IMR-90 (cell line): Measurements from ENCODE around the gene COL5A3. TPM values are rescaled to one million over a fixed set of nuclear protein-coding genes. Genes with fewer than 3 reads are reported as not detected.

Experiments
- ATAC-seq: fragments of 200-7000 bp; cut with Tn5 transposase; 2 replicates; pipeline ENCODE4 v1.9.1; 2020; ENCODE audit warnings: low read depth, mild to moderate bottlenecking, moderate library complexity
- BruUV-seq: library from RNA; stranded (reverse); fragments of 400-500 nt; replicated peaks from 2 replicates; lab custom pipeline; 2021; lab: Mats Ljungman, UMichigan
- CTCF ChIA-PET: fragments of 300-600 bp; formaldehyde crosslinking; extraction: SDS; loops from one replicate; lab custom pipeline; 2021; ENCODE audit warnings: antibody characterized with exemption; lab: Yijun Ruan, JAX
- POLR2A ChIA-PET: fragments of 300-600 bp; sonication (Branson Sonifier 250); formaldehyde crosslinking; loops from one replicate; lab custom pipeline; 2022; ENCODE audit warnings: antibody characterized with exemption; ENCODE audit not compliant: unreplicated experiment; lab: Charles Lee
- DNase-seq: peaks from one replicate; pipeline ENCODE4 v3.0.0; 2013
- H2AFZ ChIP-seq: replicated peaks from 2 replicates; pipeline ENCODE3; 2013; ENCODE audit warnings: low read length, mild to moderate bottlenecking; ENCODE audit not compliant: poor library complexity
- H2AK5ac ChIP-seq: 2 replicates; pipeline ENCODE4 v1.6.1; 2013; ENCODE audit warnings: low read depth, low read length, inconsistent platforms
- H2AK9ac ChIP-seq: replicated peaks from 2 replicates; pipeline ENCODE3; 2013; ENCODE audit warnings: mild to moderate bottlenecking, low read depth, low read length, moderate library complexity; ENCODE audit not compliant: poor library complexity
- H2BK120ac ChIP-seq: 2 replicates; pipeline ENCODE4 v1.6.1; 2013; ENCODE audit warnings: low read depth, low read length, inconsistent platforms
- H2BK15ac ChIP-seq: 3 replicates; pipeline ENCODE4 v1.6.1; 2013; ENCODE audit warnings: low read depth, low read length, inconsistent platforms
- H2BK20ac ChIP-seq: 2 replicates; pipeline ENCODE4 v1.6.1; 2013; ENCODE audit warnings: low read depth, mild to moderate bottlenecking, inconsistent platforms, low read length, moderate library complexity
- H2BK5ac ChIP-seq: 2 replicates; pipeline ENCODE4 v1.6.1; 2013; ENCODE audit warnings: mild to moderate bottlenecking, low read depth, low read length, inconsistent platforms; ENCODE audit not compliant: poor library complexity, severe bottlenecking
- H3K14ac ChIP-seq: replicated peaks from 2 replicates; pipeline ENCODE4 v1.6.1; 2013; ENCODE audit warnings: low read depth, low read length, inconsistent platforms
- H3K18ac ChIP-seq: 2 replicates; pipeline ENCODE4 v1.6.1; 2013; ENCODE audit warnings: low read depth, low read length, control low read depth
- H3K23ac ChIP-seq: 2 replicates; pipeline ENCODE4 v1.6.1; 2013; ENCODE audit warnings: low read depth, low read length, inconsistent platforms
- H3K27ac ChIP-seq: 2 replicates; pipeline ENCODE4 v1.5.1; 2013; ENCODE audit warnings: mild to moderate bottlenecking, control low read depth, low read length; ENCODE audit not compliant: insufficient read depth
- H3K27me3 ChIP-seq: 2 replicates; pipeline ENCODE4 v1.6.1; 2013; ENCODE audit warnings: low read length; ENCODE audit not compliant: control insufficient read depth, insufficient read depth
- H3K36me3 ChIP-seq: 2 replicates; pipeline ENCODE4 v1.6.1; 2013; ENCODE audit warnings: low read length, mixed read lengths; ENCODE audit not compliant: control insufficient read depth, insufficient read depth
- H3K4ac ChIP-seq: 2 replicates; pipeline ENCODE4 v1.6.1; 2013; ENCODE audit warnings: low read depth, low read length, inconsistent platforms
- H3K4me1 ChIP-seq: 2 replicates; pipeline ENCODE4 v1.6.1; 2013; ENCODE audit warnings: low read length, mixed read lengths; ENCODE audit not compliant: control insufficient read depth, insufficient read depth
- H3K4me2 ChIP-seq: 2 replicates; pipeline ENCODE4 v1.6.1; 2013; ENCODE audit warnings: low read depth, mild to moderate bottlenecking, control low read depth, low read length, moderate library complexity
- H3K4me3 ChIP-seq: 2 replicates; pipeline ENCODE4 v1.5.1; 2013; ENCODE audit warnings: low read depth, mild to moderate bottlenecking, control low read depth, low read length, moderate library complexity; ENCODE audit not compliant: insufficient read depth
- H3K56ac ChIP-seq: 2 replicates; pipeline ENCODE4 v1.6.1; 2013; ENCODE audit warnings: low read length, inconsistent platforms; ENCODE audit not compliant: insufficient read depth; ENCODE audit errors: extremely low read depth
- H3K79me1 ChIP-seq, 2 experiments: 2 replicates each; pipeline ENCODE4 v1.6.1; 2013; ENCODE audit warnings: low read length in 2 of 2, inconsistent platforms in 1 of 2, low read depth in 1 of 2
- H3K9ac ChIP-seq: 2 replicates; pipeline ENCODE4 v1.6.1; 2013; ENCODE audit warnings: low read depth, low read length, control low read depth
- H3K9me1 ChIP-seq: 2 replicates; pipeline ENCODE4 v1.6.1; 2013; ENCODE audit warnings: low read length, inconsistent platforms; ENCODE audit not compliant: insufficient read depth
- H3K9me3 ChIP-seq: 2 replicates; pipeline ENCODE4 v1.6.1; 2013; ENCODE audit warnings: low read length; ENCODE audit not compliant: control insufficient read depth, insufficient read depth
- H4K20me1 ChIP-seq: 2 replicates; pipeline ENCODE4 v1.6.1; 2013; ENCODE audit warnings: low read length, inconsistent platforms; ENCODE audit not compliant: insufficient read depth
- H4K5ac ChIP-seq: 2 replicates; pipeline ENCODE4 v1.6.1; 2013; ENCODE audit warnings: mild to moderate bottlenecking, low read depth, low read length, control low read depth
- H4K8ac ChIP-seq, 2 experiments: 2 replicates each; pipeline ENCODE4 v1.6.1; 2013; ENCODE audit warnings: low read depth in 2 of 2, low read length in 2 of 2, control low read depth in 1 of 2, inconsistent platforms in 1 of 2
- H4K91ac ChIP-seq: 2 replicates; pipeline ENCODE4 v1.6.1; 2013; ENCODE audit warnings: low read depth, low read length, inconsistent platforms; ENCODE audit not compliant: insufficient read depth
- CEBPB ChIP-seq: IDR thresholded peaks from 2 replicates; pipeline ENCODE4 v1.6.1; 2012; ENCODE audit warnings: low read depth, low read length, improper control_type of control experiment
- CTCF ChIP-seq: conservative IDR thresholded peaks from 2 replicates; pipeline ENCODE4 v1.5.1; 2012; ENCODE audit warnings: mild to moderate bottlenecking, low read depth, low read length, improper control_type of control experiment
- FOS ChIP-seq: fragments of 150-350 bp; IDR thresholded peaks from 2 replicates; pipeline ENCODE4 v1.6.1; 2016; ENCODE audit warnings: low read depth, low read length
- MAZ ChIP-seq: IDR thresholded peaks from 2 replicates; pipeline ENCODE4 v1.6.1; 2012; ENCODE audit warnings: low read depth, mild to moderate bottlenecking, low read length, improper control_type of control experiment, moderate library complexity, borderline replicate concordance
- MXI1 ChIP-seq: IDR thresholded peaks from 2 replicates; pipeline ENCODE4 v1.6.1; 2012; ENCODE audit warnings: low read depth, mild to moderate bottlenecking, low read length, moderate library complexity, borderline replicate concordance
- NFE2L2 ChIP-seq: fragments of 150-350 bp; IDR thresholded peaks from 2 replicates; pipeline ENCODE4 v1.6.1; 2016; ENCODE audit warnings: low read depth, mild to moderate bottlenecking, low read length
- POLR2A ChIP-seq: IDR thresholded peaks from 2 replicates; pipeline ENCODE4 v1.6.1; 2012; ENCODE audit warnings: mild to moderate bottlenecking, low read depth, low read length
- RAD21 ChIP-seq: IDR thresholded peaks from 2 replicates; pipeline ENCODE4 v1.6.1; 2012; ENCODE audit warnings: low read length, improper control_type of control experiment
- RFX5 ChIP-seq: IDR thresholded peaks from 2 replicates; pipeline ENCODE4 v1.8.0; 2012; ENCODE audit warnings: low read depth, mild to moderate bottlenecking, low read length, moderate library complexity
- USF2 ChIP-seq: fragments of 150-350 bp; IDR thresholded peaks from 2 replicates; pipeline ENCODE4 v1.6.1; 2017; ENCODE audit warnings: mild to moderate bottlenecking, antibody characterized with exemption, low read length, low read depth
- WGBS, 2 experiments: methylation state at CpG; one replicate each; pipeline versions ENCODE4 v1.1.5 to v1.1.7; 2013; ENCODE audit warnings: missing lambda C conversion rate in 2 of 2; ENCODE audit not compliant: insufficient read length in 1 of 2; ENCODE audit errors: extremely low coverage in 2 of 2; 5-methylcytosine and 5-hydroxymethylcytosine counted together
- dilution Hi-C: fragments of 300-500 bp; cut with HindIII; formaldehyde crosslinking; loops from one replicate; pipeline ENCODE4 v1.14.3; 2018; ENCODE audit warnings: low sequenced_read_pairs; ENCODE audit not compliant: unreplicated experiment
- in situ Hi-C: fragments of 300-500 bp; cut with MboI; formaldehyde crosslinking; loops from 3 replicates; pipeline ENCODE4 v1.14.3; 2019; ENCODE audit warnings: low sequenced_read_pairs, inconsistent platforms, mixed read lengths
- intact Hi-C: fragments of 100-400 bp; cut with micrococcal nuclease; formaldehyde crosslinking; loops from 2 replicates; pipeline ENCODE4 v1.10.0; 2022
- polyA plus RNA-seq, 3 experiments: library from polyadenylated mRNA; depleted of rRNA; stranded (reverse); fragments of >200 nt; gene quantifications; 2 replicates each; pipeline ENCODE4 v1.2.3, GENCODE V29; 2012; ENCODE audit warnings: low replicate concordance in 1 of 3
- total RNA-seq: library from RNA; depleted of rRNA; stranded (reverse); fragments of >200 nt; gene quantifications from 2 replicates; pipeline ENCODE4 v1.2.3, GENCODE V29; 2012

Gene COL5A3
- total and polyA plus RNA-seq, 2 of the 4 experiments (the other 2 are of a cell fraction) = 0.54 to 1.5 TPM

GRCh38 chr19:10011974-10012373, 1.7 kb upstream of the COL5A3 start:
- Histone ChIP-seq H3K56ac (no peak overlapping the region), H2AK5ac (no peak overlapping the region; the same call in 1 of the 2 replicates), H2AK9ac (no peak overlapping the region), H3K14ac (no peak overlapping the region), H3K4me3 (no peak overlapping the region), H2BK5ac (no peak overlapping the region), H2BK20ac (no peak overlapping the region), H3K27me3 (no peaks in the 10 kb centered on the region), H3K27ac (no peak overlapping the region), H3K9me1 (peaks cover 15% of the 10 kb centered on the region), H2AFZ (no peak overlapping the region), H3K4me1 (peaks cover 13% of the 10 kb centered on the region), H3K18ac (no peak overlapping the region), H3K23ac (no peak overlapping the region), H3K9me3 (no peaks in the 10 kb centered on the region), H3K36me3 (no peaks in the 10 kb centered on the region), H3K79me1 (peaks cover 2 to 9% of the 10 kb centered on the region in 2 experiments; a peak in 3 of 4 replicates), H2BK15ac (no peak overlapping the region), H4K91ac (no peak overlapping the region), H3K4me2 (no peak overlapping the region), H3K9ac (no peak overlapping the region), H4K20me1 (peaks cover 14% of the 10 kb centered on the region), H4K5ac (no peak overlapping the region), H3K4ac (no peak overlapping the region), H2BK120ac (no peak overlapping the region), H4K8ac (no peak overlapping the region)
- in situ Hi-C loops = no loop called here
- ATAC-seq = no peak
- dilution Hi-C loops = no loop called here
- no CpG with 5 or more reads among the region's 7 CpGs for WGBS, 2 experiments
- ChIA-PET CTCF (no interaction called here), POLR2A (no interaction called here)
- no peak for TF ChIP-seq RFX5
- no peak for TF ChIP-seq MXI1
- TF ChIP-seq CTCF = no peak
- no peak for TF ChIP-seq USF2
- TF ChIP-seq FOS = no peak
- TF ChIP-seq RAD21 = no peak
- TF ChIP-seq NFE2L2 = no peak
- TF ChIP-seq POLR2A = no peak
- TF ChIP-seq MAZ = no peak
- TF ChIP-seq CEBPB = no peak
- DNase-seq = no peak
- no TSS peak for BruUV-seq
- intact Hi-C loops = no loop called here
